ENCODE data around the gene METTL15.

DNA sequence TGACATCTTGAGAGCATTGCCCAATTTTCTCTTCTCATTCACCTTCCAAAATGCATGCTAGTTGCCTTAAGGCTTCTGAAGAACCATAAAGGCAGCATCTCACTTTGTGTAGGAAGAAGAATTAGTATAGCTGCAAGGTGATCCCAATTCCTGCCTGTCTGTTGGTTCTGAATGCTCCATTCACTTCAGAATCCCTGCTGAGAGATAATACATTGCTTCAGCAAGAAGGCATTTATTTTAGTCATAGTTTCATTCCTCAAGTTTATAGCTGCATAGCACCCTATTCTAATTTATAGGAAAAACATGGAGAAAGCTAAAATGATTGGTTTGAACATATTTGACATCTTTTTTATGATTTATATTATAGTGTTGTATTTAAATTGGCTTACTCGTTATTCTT lies 181.3 kb downstream of the METTL15 start:
- TF ChIP-seq CTCF (IDR thresholded peaks at IDR 0.05; ENCODE audit: low read length): no peak
- TF ChIP-seq EZH2 (optimal IDR thresholded peaks at IDR 0.05; ENCODE audit: low read depth, low read length): no peak
- no peak for TF ChIP-seq EZH2phosphoT487 (IDR thresholded peaks at IDR 0.05; ENCODE audit: low read length)

Data from MM.1S (cell line).